Stimulated activated CD4-positive, alpha-beta T cell treated with anti-CD3 and anti-CD28 coated beads, TNF-alpha, amount 100 ng/mL, for 48 hours (primary cell): Measurements from ENCODE around the gene ASTN2.

Source experiments
- DNase-seq, 3 donors: peaks; one replicate each; pipeline ENCODE4 v3.0.0-alpha.2; 2020; ENCODE audit warnings: low read depth in 3 of 3

ASTN2 gene

GRCh38 chr9:117303643-117304230 lies 111.1 kb downstream of the ASTN2 start:
- DNase-seq, result no peak

- no peak for DNase-seq
Observed at GRCh38 chr9:117302487-117302886, 112.4 kb downstream of the ASTN2 start.

GRCh38 chr9:117300371-117301110 lies 114.3 kb downstream of the ASTN2 start:
- DNase-seq, result no peak

- no peak for DNase-seq
Observed at GRCh38 chr9:117296453-117296852, 118.4 kb downstream of the ASTN2 start.

- no peak for DNase-seq
Observed at GRCh38 chr9:117293206-117294114, 121.4 kb downstream of the ASTN2 start.

GRCh38 chr9:117290856-117291622 lies 123.8 kb downstream of the ASTN2 start:
- DNase-seq, result no peak

GRCh38 chr9:117290306-117290840 lies 124.5 kb downstream of the ASTN2 start:
- DNase-seq, result no peak

- DNase-seq, result no peak
Observed at GRCh38 chr9:117286245-117286644, 128.6 kb downstream of the ASTN2 start.

- DNase-seq, result no peak
Observed at GRCh38 chr9:117284414-117284813, 130.4 kb downstream of the ASTN2 start.

- no peak for DNase-seq
Observed at GRCh38 chr9:117282541-117282940, 132.3 kb downstream of the ASTN2 start.

- DNase-seq, result no peak
Observed at GRCh38 chr9:117278471-117279035, 136.3 kb downstream of the ASTN2 start.

GRCh38 chr9:117278020-117278419 lies 136.8 kb downstream of the ASTN2 start:
- DNase-seq, result no peak

- DNase-seq, result no peak
Observed at GRCh38 chr9:117276444-117276843, 138.4 kb downstream of the ASTN2 start.

GRCh38 chr9:117273612-117274011 lies 141.2 kb downstream of the ASTN2 start:
- no peak for DNase-seq

GRCh38 chr9:117268847-117269446 lies 145.9 kb downstream of the ASTN2 start:
- DNase-seq, result no peak

- no peak for DNase-seq
Observed at GRCh38 chr9:117266855-117267497, 147.9 kb downstream of the ASTN2 start.

- no peak for DNase-seq
Observed at GRCh38 chr9:117265253-117265652, 149.6 kb downstream of the ASTN2 start.

- no peak for DNase-seq
Observed at GRCh38 chr9:117258184-117258866, 156.5 kb downstream of the ASTN2 start.

GRCh38 chr9:117253261-117253660 lies 161.6 kb downstream of the ASTN2 start:
- DNase-seq, result no peak
